Ramos (cell line): Measurements from ENCODE around the gene COBL.

ENCODE experiments used
- in situ Hi-C: fragments of 300-500 bp; cut with MboI; formaldehyde crosslinking; loops from one replicate; pipeline ENCODE4 v1.14.3; 2022; ENCODE audit warnings: low sequenced_read_pairs; ENCODE audit not compliant: unreplicated experiment

The COBL gene

GRCh38 chr7:51316666-51317581 is at the start of gene COBL:
TSS of gene COBL (minus strand) at chr7:51316809. CDS start at chr7:51316633, 176 bp downstream.
- in situ Hi-C loops, result no loop called here

GRCh38 chr7:51366172-51366728 is 49.6 kb upstream of the COBL start:
- in situ Hi-C loops, result no loop called here

GRCh38 chr7:51357821-51358220 is 41.2 kb upstream of the COBL start:
- in situ Hi-C loops, result no loop called here

- in situ Hi-C loops, result no loop called here
These were observed 40.4 kb upstream of the COBL start for GRCh38 chr7:51356849-51357516.

- in situ Hi-C loops, result no loop called here
These were observed 38.3 kb upstream of the COBL start for GRCh38 chr7:51354897-51355296.

GRCh38 chr7:51354434-51354833 is 37.8 kb upstream of the COBL start:
- in situ Hi-C loops, result no loop called here

GRCh38 chr7:51352174-51353100 is 35.8 kb upstream of the COBL start:
- in situ Hi-C loops, result no loop called here

- in situ Hi-C loops, result no loop called here
These were observed 35.1 kb upstream of the COBL start for GRCh38 chr7:51351661-51352060.

GRCh38 chr7:51350546-51350896 is 33.9 kb upstream of the COBL start:
- in situ Hi-C loops, result no loop called here

GRCh38 chr7:51349820-51350545 is 33.4 kb upstream of the COBL start:
- in situ Hi-C loops, result no loop called here

GRCh38 chr7:51346126-51346525 is 29.5 kb upstream of the COBL start:
- in situ Hi-C loops, result no loop called here

GRCh38 chr7:51344406-51345138 is 28.0 kb upstream of the COBL start:
- in situ Hi-C loops, result no loop called here

GRCh38 chr7:51340936-51341335 is 24.3 kb upstream of the COBL start:
- in situ Hi-C loops, result no loop called here

GRCh38 chr7:51340029-51340838 is 23.6 kb upstream of the COBL start:
- in situ Hi-C loops, result no loop called here

GRCh38 chr7:51335057-51335456 is 18.4 kb upstream of the COBL start:
- in situ Hi-C loops, result no loop called here

- in situ Hi-C loops, result no loop called here
These were observed 13.2 kb upstream of the COBL start for GRCh38 chr7:51329696-51330263.

GRCh38 chr7:51328351-51328801 is 11.8 kb upstream of the COBL start:
- in situ Hi-C loops, result no loop called here

GRCh38 chr7:51327287-51327717 is 10.7 kb upstream of the COBL start:
- in situ Hi-C loops, result no loop called here
